Measurements from ENCODE around the gene TRAM2. TPM values are rescaled to one million over a fixed set of nuclear protein-coding genes. Genes with fewer than 3 reads are reported as not detected.

Gene TRAM2
- total RNA-seq, 4 donors from 2014 or later: 6.5 to 14.1 (median 7.2) TPM

DNA sequence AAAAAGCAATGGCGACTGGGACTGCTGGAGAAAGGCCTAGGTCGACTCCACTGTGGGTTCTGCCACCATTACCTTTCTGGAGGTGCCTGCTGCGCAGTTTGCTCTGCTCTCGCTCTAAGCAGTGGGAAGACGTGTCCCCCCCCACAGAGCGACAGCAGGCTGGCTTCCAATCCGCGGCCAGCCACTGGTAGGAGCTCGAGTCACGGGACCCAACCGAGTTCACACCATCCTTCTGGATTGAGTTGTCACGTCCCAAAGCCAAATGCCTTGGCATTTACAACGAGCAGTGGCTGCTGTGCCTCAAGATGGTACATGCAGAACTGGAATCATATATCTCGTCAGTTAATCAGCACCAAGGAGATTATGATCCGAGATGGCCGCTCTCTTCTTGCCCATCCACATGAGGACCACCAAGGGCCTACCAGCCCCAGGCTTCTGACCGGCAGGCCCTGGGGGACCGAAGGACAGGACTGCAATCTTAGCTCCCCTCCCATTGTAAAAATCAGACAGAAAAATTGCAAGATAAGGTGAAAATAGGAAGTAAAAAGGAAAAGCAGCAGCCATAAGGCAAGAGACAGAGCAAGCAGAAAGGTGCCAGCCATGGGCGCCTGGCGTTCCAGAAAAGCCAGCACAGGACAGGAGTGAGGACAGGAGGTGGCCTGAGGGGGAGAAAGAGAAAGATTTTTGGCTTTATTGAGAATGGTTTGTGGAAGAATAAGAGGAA lies 74.4 kb downstream of the TRAM2 start:
- WGBS: 54% methylated on average over 18 of the region's 20 CpGs
- no peak overlapping the region for H3K27ac ChIP-seq
- peaks cover 13% of the 10 kb centered on the region for H3K36me3 ChIP-seq
- no peaks in the 10 kb centered on the region for H3K27me3 ChIP-seq
- peaks cover 60% of the 10 kb centered on the region for H3K4me1 ChIP-seq
- TF ChIP-seq POLR2AphosphoS5 (IDR thresholded peaks at IDR 0.05): no peak
- H3K4me3 ChIP-seq: no peak overlapping the region
- H3K9me3 ChIP-seq: no peaks in the 10 kb centered on the region
- DNase-seq (ENCODE audit: low spot score in 2 of 2): no peak

DNA sequence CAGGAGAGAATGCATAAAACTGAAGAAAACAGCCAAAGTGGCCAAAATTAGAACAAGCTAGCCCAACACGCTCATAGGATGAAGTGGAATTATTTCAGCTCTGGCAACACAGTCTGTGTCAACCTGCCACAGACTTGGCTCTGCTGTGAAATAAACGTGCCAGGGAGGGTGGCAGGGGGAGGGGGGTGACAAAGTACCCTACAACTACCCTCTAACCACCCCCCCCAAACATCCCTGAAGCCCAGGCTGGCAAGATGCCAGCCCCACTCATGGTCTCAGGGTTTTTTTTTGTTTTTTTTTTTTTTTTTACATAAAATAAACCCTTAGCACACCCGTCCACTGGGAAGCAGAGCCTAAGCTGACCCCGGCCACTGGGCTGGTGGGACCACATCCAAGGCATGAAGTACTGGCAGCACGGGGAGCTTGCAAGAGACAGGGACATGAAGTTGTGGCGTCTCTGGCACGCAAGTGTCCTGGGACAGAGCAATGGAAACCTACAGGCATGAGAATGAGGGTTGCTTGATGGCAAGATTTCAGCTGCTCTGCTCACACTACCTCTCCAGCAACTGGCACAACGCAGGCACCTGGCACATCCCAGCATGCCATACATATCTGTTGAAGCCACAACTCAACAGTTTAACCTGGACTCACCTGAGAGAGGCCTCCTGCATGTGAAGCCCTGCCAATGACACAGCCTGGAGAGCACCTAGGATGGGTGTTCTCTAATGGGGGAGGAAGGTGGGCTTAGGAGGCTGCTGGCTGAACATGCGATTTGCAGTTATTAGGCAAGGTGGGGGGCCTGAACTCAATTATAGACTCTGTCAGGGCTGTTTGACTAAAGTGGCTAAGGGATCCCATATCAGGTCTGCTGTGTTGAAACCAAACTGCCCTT lies 76.4 kb downstream of the TRAM2 start:
- TF ChIP-seq POLR2AphosphoS5 (IDR thresholded peaks at IDR 0.05) (no peak), POLR2A (IDR thresholded peaks at IDR 0.05) (no peak), EP300 (IDR thresholded peaks at IDR 0.05) (no peak)
- TF ChIP-seq, protein P1, sequence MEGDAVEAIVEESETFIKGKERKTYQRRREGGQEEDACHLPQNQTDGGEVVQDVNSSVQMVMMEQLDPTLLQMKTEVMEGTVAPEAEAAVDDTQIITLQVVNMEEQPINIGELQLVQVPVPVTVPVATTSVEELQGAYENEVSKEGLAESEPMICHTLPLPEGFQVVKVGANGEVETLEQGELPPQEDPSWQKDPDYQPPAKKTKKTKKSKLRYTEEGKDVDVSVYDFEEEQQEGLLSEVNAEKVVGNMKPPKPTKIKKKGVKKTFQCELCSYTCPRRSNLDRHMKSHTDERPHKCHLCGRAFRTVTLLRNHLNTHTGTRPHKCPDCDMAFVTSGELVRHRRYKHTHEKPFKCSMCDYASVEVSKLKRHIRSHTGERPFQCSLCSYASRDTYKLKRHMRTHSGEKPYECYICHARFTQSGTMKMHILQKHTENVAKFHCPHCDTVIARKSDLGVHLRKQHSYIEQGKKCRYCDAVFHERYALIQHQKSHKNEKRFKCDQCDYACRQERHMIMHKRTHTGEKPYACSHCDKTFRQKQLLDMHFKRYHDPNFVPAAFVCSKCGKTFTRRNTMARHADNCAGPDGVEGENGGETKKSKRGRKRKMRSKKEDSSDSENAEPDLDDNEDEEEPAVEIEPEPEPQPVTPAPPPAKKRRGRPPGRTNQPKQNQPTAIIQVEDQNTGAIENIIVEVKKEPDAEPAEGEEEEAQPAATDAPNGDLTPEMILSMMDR (IDR thresholded peaks at IDR 0.05): no peak
- Histone ChIP-seq H3K4me1 (peaks cover 52% of the 10 kb centered on the region), H3K4me3 (no peak overlapping the region), H3K27ac (no peak overlapping the region), H3K9me3 (no peaks in the 10 kb centered on the region), H3K36me3 (no peaks in the 10 kb centered on the region), H3K27me3 (no peaks in the 10 kb centered on the region)
- no peak for DNase-seq (ENCODE audit: low spot score in 2 of 2)
- 58% methylated on average over 9 of the region's 9 CpGs for WGBS

DNA sequence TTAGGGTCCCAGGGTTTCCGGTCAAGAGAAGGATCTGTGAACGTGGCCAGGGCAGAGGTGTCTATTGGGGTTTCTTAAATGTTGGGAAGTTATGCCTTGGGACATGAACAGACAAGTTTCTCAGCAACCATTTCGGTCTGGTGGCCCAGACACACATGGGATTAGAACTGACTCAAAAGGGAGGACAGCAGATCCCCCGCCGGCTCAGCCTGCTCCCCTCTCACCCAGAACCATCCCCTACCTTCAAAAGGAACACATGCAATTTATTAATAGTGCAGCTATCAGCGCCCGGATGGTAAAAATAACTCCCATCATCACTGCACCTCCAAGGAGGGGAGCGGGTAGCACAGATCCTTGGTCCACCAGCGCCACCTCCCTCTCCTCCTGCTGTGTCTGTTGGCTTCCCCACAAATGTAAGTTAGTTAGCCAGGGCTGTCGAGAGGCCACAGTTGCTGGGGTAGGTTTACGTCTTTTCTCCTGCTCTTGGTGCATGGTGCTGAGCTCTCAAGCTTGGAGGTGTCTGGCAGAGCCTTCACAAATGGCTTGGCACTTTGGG lies 77.1 kb downstream of the TRAM2 start:
- no peak overlapping the region for H3K27ac ChIP-seq
- peaks cover 45% of the 10 kb centered on the region for H3K4me1 ChIP-seq
- no peaks in the 10 kb centered on the region for H3K36me3 ChIP-seq
- H3K4me3 ChIP-seq: no peak overlapping the region
- TF ChIP-seq EP300 (IDR thresholded peaks at IDR 0.05) (no peak), POLR2A (IDR thresholded peaks at IDR 0.05) (no peak), POLR2AphosphoS5 (IDR thresholded peaks at IDR 0.05) (no peak)
- TF ChIP-seq, protein P1 (IDR thresholded peaks at IDR 0.05): no peak
- 80% methylated on average over 11 of the region's 11 CpGs for WGBS
- no peaks in the 10 kb centered on the region for H3K9me3 ChIP-seq
- no peak for DNase-seq (ENCODE audit: low spot score in 2 of 2)
- no peaks in the 10 kb centered on the region for H3K27me3 ChIP-seq

DNA sequence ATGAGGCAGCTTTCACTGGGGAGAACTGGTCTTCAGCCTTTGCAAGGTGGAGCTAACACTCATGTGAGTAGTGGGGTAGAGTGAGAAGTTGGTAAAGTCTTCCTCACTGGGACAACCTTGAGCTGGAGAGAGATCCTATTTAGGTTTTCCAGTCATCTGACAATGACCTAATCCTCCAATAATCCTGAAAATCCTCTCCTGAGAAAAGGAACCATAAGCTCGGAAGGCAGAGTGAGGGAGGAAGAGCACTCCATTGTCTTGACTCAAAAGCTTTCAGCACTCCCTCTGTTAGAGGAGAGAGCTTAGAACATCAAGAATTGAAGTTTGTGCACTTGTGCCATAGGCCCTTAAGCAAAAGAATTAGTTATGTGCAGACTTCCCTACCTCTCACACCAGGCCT lies 77.8 kb downstream of the TRAM2 start:
- no peak for DNase-seq (ENCODE audit: low spot score in 2 of 2)
- Histone ChIP-seq H3K4me3 (no peak overlapping the region), H3K9me3 (no peaks in the 10 kb centered on the region), H3K27me3 (no peaks in the 10 kb centered on the region), H3K4me1 (peaks cover 37% of the 10 kb centered on the region), H3K36me3 (no peaks in the 10 kb centered on the region), H3K27ac (no peak overlapping the region)
- 56% methylated on average over 1 of the region's 1 CpG for WGBS
- TF ChIP-seq POLR2A (IDR thresholded peaks at IDR 0.05): no peak
- TF ChIP-seq POLR2AphosphoS5 (IDR thresholded peaks at IDR 0.05): no peak
- TF ChIP-seq, protein P1 (IDR thresholded peaks at IDR 0.05): no peak
- no peak for TF ChIP-seq EP300 (IDR thresholded peaks at IDR 0.05)

DNA sequence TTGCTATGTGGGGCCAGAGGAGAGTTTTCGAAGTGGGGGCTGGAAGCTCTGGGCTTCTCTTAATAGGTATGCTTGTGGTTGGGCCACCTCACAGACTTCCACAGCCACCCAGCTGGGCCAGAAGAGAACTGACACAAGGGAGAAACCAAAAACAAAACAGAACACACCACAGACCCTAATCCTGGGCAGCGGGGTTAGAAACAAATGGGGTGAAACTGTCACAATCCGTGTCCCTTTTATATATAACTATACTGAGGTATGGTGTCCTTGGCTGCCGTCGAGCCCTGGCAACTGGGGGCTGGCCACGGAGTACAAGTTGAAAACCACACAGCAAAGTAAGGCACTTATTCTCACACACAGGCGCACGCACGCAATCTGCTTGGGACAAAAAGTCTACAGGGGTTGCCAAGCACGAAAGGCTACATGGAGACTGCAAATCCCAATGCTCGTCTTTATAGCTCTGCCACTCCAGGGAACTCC lies 78.3 kb downstream of the TRAM2 start:
- Histone ChIP-seq H3K4me1 (peaks cover 33% of the 10 kb centered on the region), H3K27ac (no peak overlapping the region), H3K36me3 (no peaks in the 10 kb centered on the region), H3K9me3 (no peaks in the 10 kb centered on the region), H3K27me3 (no peaks in the 10 kb centered on the region), H3K4me3 (no peak overlapping the region)
- DNase-seq (ENCODE audit: low spot score in 2 of 2): no peak
- 93% methylated on average over 11 of the region's 11 CpGs for WGBS
- TF ChIP-seq POLR2AphosphoS5 (IDR thresholded peaks at IDR 0.05): no peak
- no peak for TF ChIP-seq POLR2A (IDR thresholded peaks at IDR 0.05)
- TF ChIP-seq, protein P1 (IDR thresholded peaks at IDR 0.05): no peak
- TF ChIP-seq EP300 (IDR thresholded peaks at IDR 0.05): no peak

Measured in suprapubic skin (tissue), 4 donors.